ENCODE results near the gene ARFRP1. TPM values are rescaled to one million over a fixed set of nuclear protein-coding genes. Genes with fewer than 3 reads are reported as not detected.

The ARFRP1 gene
- total RNA-seq, 1 experiment from 2014 or later, result 30.2 TPM

GRCh38 chr20:63707558-63708300 lies at the start of gene ARFRP1, which contains the start of gene ZGPAT (continued):
- TF ChIP-seq AFF4 (CRISPR knock-in tag; IDR thresholded peaks at IDR 0.05; ENCODE audit: borderline replicate concordance) (no peak), CREB1 (CRISPR knock-in tag; IDR thresholded peaks at IDR 0.05) (no peak), TP53 (CRISPR knock-in tag; IDR thresholded peaks at IDR 0.05) (peak; percentile 64; the same call in 1 of the 2 replicates), CDX4 (CRISPR knock-in tag; IDR thresholded peaks at IDR 0.05; ENCODE audit: borderline replicate concordance) (no peak), ETV6 (CRISPR knock-in tag; IDR thresholded peaks at IDR 0.05) (peak; percentile 87), USF2 (CRISPR knock-in tag; IDR thresholded peaks at IDR 0.05) (peak; percentile 70), ZNF396 (CRISPR knock-in tag; IDR thresholded peaks at IDR 0.05; ENCODE audit: borderline replicate concordance) (no peak), RORB (CRISPR knock-in tag; IDR thresholded peaks at IDR 0.05) (no peak), PRRX2 (CRISPR knock-in tag; IDR thresholded peaks at IDR 0.05) (no peak), NFE2L1 (CRISPR knock-in tag; IDR thresholded peaks at IDR 0.05) (no peak), FOXP1 (CRISPR knock-in tag; IDR thresholded peaks at IDR 0.05; ENCODE audit: borderline replicate concordance) (peak; percentile 51; the same call in 1 of the 2 replicates), TEAD1 (CRISPR knock-in tag; IDR thresholded peaks at IDR 0.05) (no peak; the same call in none of the 2 replicates), EMX1 (CRISPR knock-in tag; IDR thresholded peaks at IDR 0.05) (no peak), CTCF (IDR thresholded peaks at IDR 0.05) (no peak), PREB (CRISPR knock-in tag; IDR thresholded peaks at IDR 0.05; ENCODE audit: borderline replicate concordance) (no peak), NFYB (CRISPR knock-in tag; conservative IDR thresholded peaks at IDR 0.05; ENCODE audit: low read depth) (no peak), JUN (CRISPR knock-in tag; IDR thresholded peaks at IDR 0.05) (0 out of 2 replicates have a peak, but pooled peaks have one; percentile 34), ZSCAN18 (CRISPR knock-in tag; IDR thresholded peaks at IDR 0.05) (no peak), NFATC4 (CRISPR knock-in tag; IDR thresholded peaks at IDR 0.05) (no peak), MXD4 (CRISPR knock-in tag; IDR thresholded peaks at IDR 0.05; ENCODE audit: borderline replicate concordance) (no peak), SMAD3 (CRISPR knock-in tag; IDR thresholded peaks at IDR 0.05; ENCODE audit: borderline replicate concordance) (no peak), IRF2 (CRISPR knock-in tag; IDR thresholded peaks at IDR 0.05; ENCODE audit: borderline replicate concordance, low read depth) (no peak), MYBL2 (CRISPR knock-in tag; IDR thresholded peaks at IDR 0.05) (peak; percentile 83; the same call in 1 of the 2 replicates), E2F1 (CRISPR knock-in tag; IDR thresholded peaks at IDR 0.05) (0 out of 2 replicates have a peak, but pooled peaks have one; percentile 19), ATF2 (CRISPR knock-in tag; IDR thresholded peaks at IDR 0.05; ENCODE audit: borderline replicate concordance, low read depth) (no peak), ZNF263 (CRISPR knock-in tag; IDR thresholded peaks at IDR 0.05; ENCODE audit: low read depth) (0 out of 2 replicates have a peak, but pooled peaks have one; percentile 42)
